GM12878 (cell line): ENCODE results near the gene TOR1AIP1. TPM values are rescaled to one million over a fixed set of nuclear protein-coding genes. Genes with fewer than 3 reads are reported as not detected.

Experiments
- CBFB ChIP-seq: IDR thresholded peaks from 2 replicates; pipeline ENCODE4 v1.6.1; 2016; ENCODE audit warnings: antibody characterized with exemption, low read depth
- CBX3 ChIP-seq: fragments of 200-600 bp; sonication (generic); IDR thresholded peaks from 2 replicates; pipeline ENCODE4 v1.6.1; 2016; ENCODE audit warnings: low read depth, borderline replicate concordance
- CHD1 ChIP-seq: IDR thresholded peaks from 2 replicates; pipeline ENCODE4 v1.6.1; 2012; ENCODE audit warnings: low read depth, low read length, improper control_type of control experiment
- EGR1 ChIP-seq, 2 experiments: IDR thresholded peaks; 1 replicate in 1 of 2; 2 replicates in 1 of 2; pipeline ENCODE4 v1.6.1; 2011 to 2012; ENCODE audit warnings: low read depth in 2 of 2, low read length in 2 of 2, borderline replicate concordance in 1 of 2, mild to moderate bottlenecking in 1 of 2, moderate library complexity in 1 of 2
- EP300 ChIP-seq, 2 experiments: fragments of 150-350 bp in 1 of 2; IDR thresholded peaks; 2 replicates each; pipeline ENCODE4 v1.6.1; 2011 to 2012; ENCODE audit warnings: low read depth in 2 of 2, low read length in 2 of 2, borderline replicate concordance in 1 of 2, improper control_type of control experiment in 1 of 2, inconsistent platforms in 1 of 2; ENCODE audit not compliant: control insufficient read depth in 1 of 2
- FOS ChIP-seq: IDR thresholded peaks from 3 replicates; pipeline ENCODE4 v1.6.1; 2011; ENCODE audit warnings: borderline replicate concordance; ENCODE audit not compliant: insufficient read length; ENCODE audit errors: extremely low read depth
- FOXK2 ChIP-seq: fragments of 450-650 bp; IDR thresholded peaks from 2 replicates; pipeline ENCODE4 v1.6.1; 2017; ENCODE audit warnings: mild to moderate bottlenecking, moderate library complexity
- GABPA ChIP-seq: IDR thresholded peaks from 2 replicates; pipeline ENCODE4 v1.6.1; 2014; ENCODE audit warnings: antibody characterized with exemption, low read depth, mild to moderate bottlenecking, inconsistent platforms
- IKZF2 ChIP-seq, 2 experiments: fragments of 450-650 bp; IDR thresholded peaks; 2 replicates each; pipeline ENCODE4 v1.6.1; 2017; ENCODE audit warnings: mild to moderate bottlenecking in 2 of 2, moderate library complexity in 2 of 2
- JUNB ChIP-seq: IDR thresholded peaks from 2 replicates; pipeline ENCODE4 v1.6.1; 2016; ENCODE audit warnings: antibody characterized with exemption, mild to moderate bottlenecking
- KAT2A ChIP-seq: conservative IDR thresholded peaks from 2 replicates; pipeline ENCODE4 v1.6.1; 2011; ENCODE audit warnings: low read depth, low read length; ENCODE audit not compliant: control insufficient read depth
- MEF2A ChIP-seq: IDR thresholded peaks from 2 replicates; pipeline ENCODE4 v1.6.1; 2011; ENCODE audit warnings: low read depth, mild to moderate bottlenecking, low read length, moderate library complexity; ENCODE audit not compliant: insufficient read depth
- NR2C1 ChIP-seq: fragments of 450-650 bp; IDR thresholded peaks from 2 replicates; pipeline ENCODE4 v1.6.1; 2017; ENCODE audit warnings: antibody characterized with exemption, mild to moderate bottlenecking, moderate library complexity
- POLR2AphosphoS5 ChIP-seq: IDR thresholded peaks from 2 replicates; pipeline ENCODE4 v1.6.1; 2011; ENCODE audit warnings: mild to moderate bottlenecking, low read length, inconsistent platforms
- POU2F2 ChIP-seq: IDR thresholded peaks from 3 replicates; pipeline ENCODE4 v1.6.1; 2011; ENCODE audit warnings: low read depth, mild to moderate bottlenecking, low read length, borderline replicate concordance
- RBBP5 ChIP-seq: fragments of 200-600 bp; sonication (generic); conservative IDR thresholded peaks from 2 replicates; pipeline ENCODE4 v1.6.1; 2016
- SMAD1 ChIP-seq: fragments of 450-650 bp; IDR thresholded peaks from 2 replicates; pipeline ENCODE4 v1.6.1; 2018; ENCODE audit warnings: mild to moderate bottlenecking, low read depth; ENCODE audit not compliant: partially characterized antibody
- TCF7 ChIP-seq: IDR thresholded peaks from 2 replicates; pipeline ENCODE4 v1.6.1; 2014; ENCODE audit warnings: antibody characterized with exemption, borderline replicate concordance
- WRNIP1 ChIP-seq: IDR thresholded peaks from 2 replicates; pipeline ENCODE4 v1.6.1; 2011; ENCODE audit warnings: low read depth, low read length, improper control_type of control experiment, borderline replicate concordance
- polyA plus RNA-seq, 11 experiments: library from polyadenylated mRNA; depleted of rRNA in 4 of 11; unstranded in 6 of 11; stranded (reverse) in 5 of 11; fragments of >200 nt; fragmentation: Nextera tagmentation in 4 of 11; fragmentation: Illumina TruSeq in 1 of 11; extraction: Ambion mirVana in 4 of 11; extraction: Trizol in 1 of 11; gene quantifications; 1 replicate in 1 of 11; 2 replicates in 10 of 11; pipeline versions ENCODE4 v1.2.1 to v1.2.3, GENCODE V29; 2011 to 2016; ENCODE audit warnings: inconsistent platforms in 2 of 11, missing spikeins in 2 of 11, low read depth in 1 of 11
- total RNA-seq, 4 experiments: library from RNA; depleted of rRNA in 3 of 4; stranded (reverse); fragments of >200 nt in 3 of 4; fragmentation: Illumina TruSeq in 1 of 4; extraction: Trizol in 1 of 4; gene quantifications; 2 replicates each; pipeline versions ENCODE4 v1.2.1 to v1.2.3, GENCODE V29; 2013 to 2021
- TF ChIP-seq, protein P1 (sequence below): fragments of 450-650 bp; IDR thresholded peaks from 2 replicates; pipeline ENCODE4 v1.6.1; 2017; ENCODE audit warnings: low read depth, mild to moderate bottlenecking, moderate library complexity
- TF ChIP-seq, protein P2 (sequence below): IDR thresholded peaks from 2 replicates; pipeline ENCODE4 v1.6.1; 2011; ENCODE audit warnings: mild to moderate bottlenecking, low read depth, low read length, moderate library complexity; ENCODE audit not compliant: insufficient replicate concordance
- TF ChIP-seq, protein P3 (sequence below): fragments of 450-650 bp; formaldehyde crosslinking; IDR thresholded peaks from 2 replicates; pipeline ENCODE4 v1.4.0; 2022; ENCODE audit warnings: mild to moderate bottlenecking, moderate library complexity
- TF ChIP-seq, protein P4 (sequence below): IDR thresholded peaks from 2 replicates; pipeline ENCODE4 v1.6.1; 2011; ENCODE audit warnings: low read depth, low read length, improper control_type of control experiment, borderline replicate concordance

The TOR1AIP1 gene
- total and polyA plus RNA-seq, 10 of the 15 experiments (the other 5 are each of a cell fraction or from before 2014, with no cell fraction given): 14.8 to 36.0 (median 25.8) TPM

DNA sequence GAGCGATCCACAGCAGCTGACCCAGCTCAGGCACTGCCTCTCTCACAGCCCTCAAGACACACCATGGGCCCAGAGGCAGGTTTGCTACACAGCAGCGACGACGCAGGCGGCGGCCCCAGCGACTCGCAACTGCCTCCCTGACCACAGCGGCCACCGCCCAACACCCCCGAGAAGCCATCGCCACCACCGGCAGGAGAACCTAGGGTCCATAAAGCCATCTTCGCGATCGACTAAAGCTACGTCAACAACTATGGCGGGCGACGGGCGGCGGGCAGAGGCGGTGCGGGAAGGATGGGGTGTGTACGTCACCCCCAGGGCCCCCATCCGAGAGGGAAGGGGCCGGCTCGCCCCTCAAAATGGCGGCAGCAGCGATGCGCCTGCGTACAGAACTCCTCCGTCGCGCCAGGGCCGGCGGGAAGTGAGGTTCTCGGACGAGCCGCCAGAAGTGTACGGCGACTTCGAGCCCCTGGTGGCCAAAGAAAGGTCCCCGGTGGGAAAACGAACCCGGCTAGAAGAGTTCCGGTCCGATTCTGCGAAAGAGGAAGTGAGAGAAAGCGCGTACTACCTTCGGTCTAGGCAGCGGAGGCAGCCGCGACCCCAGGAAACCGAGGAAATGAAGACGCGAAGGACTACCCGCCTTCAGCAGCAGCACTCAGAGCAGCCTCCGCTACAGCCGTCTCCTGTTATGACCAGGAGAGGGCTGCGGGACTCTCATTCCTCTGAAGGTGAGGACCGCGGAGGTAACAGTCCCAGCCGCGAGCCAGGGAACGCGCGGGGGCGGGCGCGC is at the start of gene TOR1AIP1 (continued):
- peak; percentile 98 for TF ChIP-seq WRNIP1
- peak; percentile 62 for TF ChIP-seq SMAD1
- peak; percentile 80 for TF ChIP-seq TCF7
- no peak for TF ChIP-seq CBX3
- TF ChIP-seq, protein P1, sequence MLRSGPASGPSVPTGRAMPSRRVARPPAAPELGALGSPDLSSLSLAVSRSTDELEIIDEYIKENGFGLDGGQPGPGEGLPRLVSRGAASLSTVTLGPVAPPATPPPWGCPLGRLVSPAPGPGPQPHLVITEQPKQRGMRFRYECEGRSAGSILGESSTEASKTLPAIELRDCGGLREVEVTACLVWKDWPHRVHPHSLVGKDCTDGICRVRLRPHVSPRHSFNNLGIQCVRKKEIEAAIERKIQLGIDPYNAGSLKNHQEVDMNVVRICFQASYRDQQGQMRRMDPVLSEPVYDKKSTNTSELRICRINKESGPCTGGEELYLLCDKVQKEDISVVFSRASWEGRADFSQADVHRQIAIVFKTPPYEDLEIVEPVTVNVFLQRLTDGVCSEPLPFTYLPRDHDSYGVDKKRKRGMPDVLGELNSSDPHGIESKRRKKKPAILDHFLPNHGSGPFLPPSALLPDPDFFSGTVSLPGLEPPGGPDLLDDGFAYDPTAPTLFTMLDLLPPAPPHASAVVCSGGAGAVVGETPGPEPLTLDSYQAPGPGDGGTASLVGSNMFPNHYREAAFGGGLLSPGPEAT: peak; percentile 85
- peak; percentile 61 for TF ChIP-seq JUNB
- peak; percentile 89 for TF ChIP-seq POLR2AphosphoS5
- peak; percentile 87 for TF ChIP-seq MEF2A
- TF ChIP-seq, protein P2, sequence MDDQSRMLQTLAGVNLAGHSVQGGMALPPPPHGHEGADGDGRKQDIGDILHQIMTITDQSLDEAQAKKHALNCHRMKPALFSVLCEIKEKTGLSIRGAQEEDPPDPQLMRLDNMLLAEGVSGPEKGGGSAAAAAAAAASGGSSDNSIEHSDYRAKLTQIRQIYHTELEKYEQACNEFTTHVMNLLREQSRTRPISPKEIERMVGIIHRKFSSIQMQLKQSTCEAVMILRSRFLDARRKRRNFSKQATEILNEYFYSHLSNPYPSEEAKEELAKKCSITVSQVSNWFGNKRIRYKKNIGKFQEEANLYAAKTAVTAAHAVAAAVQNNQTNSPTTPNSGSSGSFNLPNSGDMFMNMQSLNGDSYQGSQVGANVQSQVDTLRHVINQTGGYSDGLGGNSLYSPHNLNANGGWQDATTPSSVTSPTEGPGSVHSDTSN: no peak
- TF ChIP-seq CBFB: peak; percentile 89; the same call in 1 of the 2 replicates
- TF ChIP-seq FOXK2: no peak
- TF ChIP-seq, protein P3, sequence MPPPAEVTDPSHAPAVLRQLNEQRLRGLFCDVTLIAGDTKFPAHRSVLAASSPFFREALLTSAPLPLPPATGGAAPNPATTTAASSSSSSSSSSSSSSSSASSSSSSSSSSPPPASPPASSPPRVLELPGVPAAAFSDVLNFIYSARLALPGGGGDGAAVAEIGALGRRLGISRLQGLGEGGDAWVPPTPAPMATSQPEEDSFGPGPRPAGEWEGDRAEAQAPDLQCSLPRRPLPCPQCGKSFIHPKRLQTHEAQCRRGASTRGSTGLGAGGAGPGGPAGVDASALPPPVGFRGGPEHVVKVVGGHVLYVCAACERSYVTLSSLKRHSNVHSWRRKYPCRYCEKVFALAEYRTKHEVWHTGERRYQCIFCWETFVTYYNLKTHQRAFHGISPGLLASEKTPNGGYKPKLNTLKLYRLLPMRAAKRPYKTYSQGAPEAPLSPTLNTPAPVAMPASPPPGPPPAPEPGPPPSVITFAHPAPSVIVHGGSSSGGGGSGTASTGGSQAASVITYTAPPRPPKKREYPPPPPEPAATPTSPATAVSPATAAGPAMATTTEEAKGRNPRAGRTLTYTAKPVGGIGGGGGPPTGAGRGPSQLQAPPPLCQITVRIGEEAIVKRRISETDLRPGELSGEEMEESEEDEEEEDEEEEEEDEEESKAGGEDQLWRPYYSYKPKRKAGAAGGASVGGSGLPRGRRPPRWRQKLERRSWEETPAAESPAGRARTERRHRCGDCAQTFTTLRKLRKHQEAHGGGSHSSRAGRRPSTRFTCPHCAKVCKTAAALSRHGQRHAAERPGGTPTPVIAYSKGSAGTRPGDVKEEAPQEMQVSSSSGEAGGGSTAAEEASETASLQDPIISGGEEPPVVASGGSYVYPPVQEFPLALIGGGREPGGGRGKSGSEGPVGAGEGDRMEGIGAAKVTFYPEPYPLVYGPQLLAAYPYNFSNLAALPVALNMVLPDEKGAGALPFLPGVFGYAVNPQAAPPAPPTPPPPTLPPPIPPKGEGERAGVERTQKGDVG (CRISPR knock-in tag): no peak
- peak; percentile 87; the same call in 2 of the 3 replicates for TF ChIP-seq POU2F2
- no peak for TF ChIP-seq KAT2A
- TF ChIP-seq, protein P4, sequence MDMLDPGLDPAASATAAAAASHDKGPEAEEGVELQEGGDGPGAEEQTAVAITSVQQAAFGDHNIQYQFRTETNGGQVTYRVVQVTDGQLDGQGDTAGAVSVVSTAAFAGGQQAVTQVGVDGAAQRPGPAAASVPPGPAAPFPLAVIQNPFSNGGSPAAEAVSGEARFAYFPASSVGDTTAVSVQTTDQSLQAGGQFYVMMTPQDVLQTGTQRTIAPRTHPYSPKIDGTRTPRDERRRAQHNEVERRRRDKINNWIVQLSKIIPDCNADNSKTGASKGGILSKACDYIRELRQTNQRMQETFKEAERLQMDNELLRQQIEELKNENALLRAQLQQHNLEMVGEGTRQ: no peak
- peak; percentile 41 to 56; a peak in 2 of 3 replicates for TF ChIP-seq EGR1 (IDR thresholded peaks at IDR 0.05; ENCODE audit: borderline replicate concordance in 1 of 2, low read depth in 2 of 2, low read length in 2 of 2)
- peak; percentile 88 for TF ChIP-seq NR2C1
- no peak for TF ChIP-seq FOS
- peak; percentile 64 to 92 for TF ChIP-seq EP300 (IDR thresholded peaks at IDR 0.05; ENCODE audit: borderline replicate concordance in 1 of 2, control insufficient read depth in 1 of 2, low read depth in 2 of 2, low read length in 2 of 2)
- TF ChIP-seq CHD1: peak; percentile 76; the same call in 1 of the 2 replicates
- peak; percentile 99 for TF ChIP-seq GABPA
- no peak; the same call in 1 of the 2 replicates for TF ChIP-seq RBBP5
- TF ChIP-seq IKZF2 (IDR thresholded peaks at IDR 0.05): peak; percentile 68 to 88
